ENCODE measurements around the gene PCDHGA8. TPM values are rescaled to one million over a fixed set of nuclear protein-coding genes. Genes with fewer than 3 reads are reported as not detected.
"Not testable (repeated sequence)": the region's sequence is repeated elsewhere in the genome, so short reads cannot be mapped to it uniquely, and the experiment has no call there.

Gene PCDHGA8
- total RNA-seq, 1 experiment from 2014 or later = 0.18 TPM

GRCh38 chr5:141412854-141413539 lies 20.6 kb downstream of the PCDHGA8 start, which contains the start of gene PCDHGA10:
TSS of gene PCDHGA10 (plus strand) at chr5:141412987. CDS start at chr5:141413176, 189 bp downstream.
- ATAC-seq (peak; percentile 72), DNase-seq (ENCODE audit: low read depth, low spot score) (no peak)
- Histone ChIP-seq H3K4me3 (ENCODE audit: low read depth in 2 of 2, low read length in 2 of 2) (peak within 1 kb of the TSS in 1 of 2 experiments; percentile 7; a peak in 1 of 4 replicates), H3K27ac (ENCODE audit: low read length) (no peak within 1 kb of the TSS), H3K9me3 (ENCODE audit: control insufficient read depth, insufficient read depth, low read depth, low read length) (no peaks in the 10 kb centered on the region), H3K27me3 (ENCODE audit: control insufficient read depth, insufficient read depth, low read length) (no peaks in the 10 kb centered on the region), H3K4me1 (ENCODE audit: control insufficient read depth, insufficient read depth, low read length) (no peaks in the 10 kb centered on the region), H3K36me3 (ENCODE audit: control insufficient read depth, insufficient read depth, low read length) (no peaks in the 10 kb centered on the region)
- ChIA-PET CTCF (interaction anchor here (0.5 to 2.2 kb wide), 17 partner anchors 17 to 244 kb away, joined by 3 to 11 read pairs (median 4); partner anchors contain the start of genes PCDHB11, PCDHB14, PCDHGA1 and PCDHGA12), POLR2A (no interaction called here)
- in situ Hi-C loops (cut with HindIII; ENCODE audit: low pct_unique_long_range_greater_than_20kb, low sequenced_read_pairs) (no loop called here), intact Hi-C loops (cut with micrococcal nuclease; ENCODE audit: unreplicated experiment) (loop anchor here (2.0 to 10.0 kb wide), 3 partner anchors 48 to 191 kb away; partner anchors contain the start of genes PCDHB14 and PCDHGA5)
- BruUV-seq (replicated peaks) = no TSS peak
- TF ChIP-seq POLR2AphosphoS5 (IDR thresholded peaks at IDR 0.05; ENCODE audit: low read depth, low read length) (no peak), TCF7L2 (IDR thresholded peaks at IDR 0.05; ENCODE audit: low read depth, low read length) (no peak), CTCF (IDR thresholded peaks at IDR 0.05) (peak; percentile 87), SIN3A (IDR thresholded peaks at IDR 0.05; ENCODE audit: borderline replicate concordance, insufficient read depth, low read depth, low read length) (no peak)
- TF ChIP-seq, protein P1, sequence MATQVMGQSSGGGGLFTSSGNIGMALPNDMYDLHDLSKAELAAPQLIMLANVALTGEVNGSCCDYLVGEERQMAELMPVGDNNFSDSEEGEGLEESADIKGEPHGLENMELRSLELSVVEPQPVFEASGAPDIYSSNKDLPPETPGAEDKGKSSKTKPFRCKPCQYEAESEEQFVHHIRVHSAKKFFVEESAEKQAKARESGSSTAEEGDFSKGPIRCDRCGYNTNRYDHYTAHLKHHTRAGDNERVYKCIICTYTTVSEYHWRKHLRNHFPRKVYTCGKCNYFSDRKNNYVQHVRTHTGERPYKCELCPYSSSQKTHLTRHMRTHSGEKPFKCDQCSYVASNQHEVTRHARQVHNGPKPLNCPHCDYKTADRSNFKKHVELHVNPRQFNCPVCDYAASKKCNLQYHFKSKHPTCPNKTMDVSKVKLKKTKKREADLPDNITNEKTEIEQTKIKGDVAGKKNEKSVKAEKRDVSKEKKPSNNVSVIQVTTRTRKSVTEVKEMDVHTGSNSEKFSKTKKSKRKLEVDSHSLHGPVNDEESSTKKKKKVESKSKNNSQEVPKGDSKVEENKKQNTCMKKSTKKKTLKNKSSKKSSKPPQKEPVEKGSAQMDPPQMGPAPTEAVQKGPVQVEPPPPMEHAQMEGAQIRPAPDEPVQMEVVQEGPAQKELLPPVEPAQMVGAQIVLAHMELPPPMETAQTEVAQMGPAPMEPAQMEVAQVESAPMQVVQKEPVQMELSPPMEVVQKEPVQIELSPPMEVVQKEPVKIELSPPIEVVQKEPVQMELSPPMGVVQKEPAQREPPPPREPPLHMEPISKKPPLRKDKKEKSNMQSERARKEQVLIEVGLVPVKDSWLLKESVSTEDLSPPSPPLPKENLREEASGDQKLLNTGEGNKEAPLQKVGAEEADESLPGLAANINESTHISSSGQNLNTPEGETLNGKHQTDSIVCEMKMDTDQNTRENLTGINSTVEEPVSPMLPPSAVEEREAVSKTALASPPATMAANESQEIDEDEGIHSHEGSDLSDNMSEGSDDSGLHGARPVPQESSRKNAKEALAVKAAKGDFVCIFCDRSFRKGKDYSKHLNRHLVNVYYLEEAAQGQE (IDR thresholded peaks at IDR 0.05; ENCODE audit: insufficient read depth in 1 of 2, low read depth in 2 of 2, low read length in 1 of 2) = no peak

- no peak for ATAC-seq
- in situ Hi-C loops (cut with HindIII; ENCODE audit: low pct_unique_long_range_greater_than_20kb, low sequenced_read_pairs) (no loop called here), intact Hi-C loops (cut with micrococcal nuclease; ENCODE audit: unreplicated experiment) (loop anchor here (2.0 to 10.0 kb wide), 3 partner anchors 49 to 191 kb away; partner anchors contain the start of genes PCDHB14 and PCDHGA5)
- H3K27me3 ChIP-seq (ENCODE audit: control insufficient read depth, insufficient read depth, low read length) = no peaks in the 10 kb centered on the region
- no peak overlapping the region for H3K4me3 ChIP-seq (ENCODE audit: low read depth in 2 of 2, low read length in 2 of 2)
- H3K4me1 ChIP-seq (ENCODE audit: control insufficient read depth, insufficient read depth, low read length) = no peaks in the 10 kb centered on the region; the same call in 1 of the 2 replicates
- POLR2A ChIA-PET = no interaction called here
- H3K27ac ChIP-seq (ENCODE audit: low read length) = no peak overlapping the region
- no TSS peak for BruUV-seq (replicated peaks)
- TF ChIP-seq, protein P1 (IDR thresholded peaks at IDR 0.05; ENCODE audit: insufficient read depth in 1 of 2, low read depth in 2 of 2, low read length in 1 of 2) = no peak
- TF ChIP-seq SIN3A (IDR thresholded peaks at IDR 0.05; ENCODE audit: borderline replicate concordance, insufficient read depth, low read depth, low read length) = no peak
- no peak for TF ChIP-seq POLR2AphosphoS5 (IDR thresholded peaks at IDR 0.05; ENCODE audit: low read depth, low read length)
- no peak for TF ChIP-seq CTCF (IDR thresholded peaks at IDR 0.05)
- TF ChIP-seq TCF7L2 (IDR thresholded peaks at IDR 0.05; ENCODE audit: low read depth, low read length) = no peak
- H3K36me3 ChIP-seq (ENCODE audit: control insufficient read depth, insufficient read depth, low read length) = no peaks in the 10 kb centered on the region
- CTCF ChIA-PET = interaction anchor here (0.6 to 2.2 kb wide), 10 partner anchors 11 to 244 kb away, joined by 3 to 11 read pairs (median 4); partner anchors contain the start of genes PCDHB14, PCDHGA1, PCDHGA9 and PCDHGB2
- no peak for DNase-seq (ENCODE audit: low read depth, low spot score)
- no peaks in the 10 kb centered on the region for H3K9me3 ChIP-seq (ENCODE audit: control insufficient read depth, insufficient read depth, low read depth, low read length)
Measured at GRCh38 chr5:141413540-141414069, 21.2 kb downstream of the PCDHGA8 start.

DNA sequence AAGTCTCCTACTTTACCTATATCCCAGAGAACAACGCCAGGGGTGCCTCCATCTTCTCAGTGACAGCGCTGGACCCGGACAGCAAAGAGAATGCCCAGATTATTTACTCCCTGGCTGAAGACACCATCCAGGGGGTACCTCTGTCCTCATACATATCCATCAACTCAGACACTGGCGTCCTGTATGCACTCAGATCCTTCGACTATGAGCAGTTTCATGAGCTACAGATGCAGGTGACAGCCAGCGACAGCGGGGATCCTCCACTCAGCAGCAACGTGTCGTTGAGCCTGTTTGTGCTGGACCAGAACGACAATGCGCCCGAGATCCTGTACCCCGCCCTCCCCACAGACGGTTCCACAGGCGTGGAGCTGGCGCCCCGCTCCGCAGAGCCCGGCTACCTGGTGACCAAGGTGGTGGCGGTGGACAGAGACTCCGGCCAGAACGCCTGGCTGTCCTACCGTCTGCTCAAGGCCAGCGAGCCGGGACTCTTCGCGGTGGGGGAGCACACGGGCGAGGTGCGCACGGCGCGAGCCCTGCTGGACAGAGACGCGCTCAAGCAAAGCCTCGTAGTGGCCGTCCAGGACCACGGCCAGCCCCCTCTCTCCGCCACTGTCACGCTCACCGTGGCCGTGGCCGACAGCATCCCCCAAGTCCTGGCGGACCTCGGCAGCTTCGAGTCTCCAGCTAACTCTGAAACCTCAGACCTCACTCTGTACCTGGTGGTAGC lies 22.3 kb downstream of the PCDHGA8 start:
- H3K27ac ChIP-seq (ENCODE audit: low read length); H3K4me3 ChIP-seq (ENCODE audit: low read depth in 2 of 2, low read length in 2 of 2); BruUV-seq (replicated peaks); in situ Hi-C loops (cut with HindIII; ENCODE audit: low pct_unique_long_range_greater_than_20kb, low sequenced_read_pairs); H3K36me3 ChIP-seq (ENCODE audit: control insufficient read depth, insufficient read depth, low read length); H3K4me1 ChIP-seq (ENCODE audit: control insufficient read depth, insufficient read depth, low read length); POLR2A ChIA-PET; ATAC-seq; H3K27me3 ChIP-seq (ENCODE audit: control insufficient read depth, insufficient read depth, low read length); DNase-seq (ENCODE audit: low read depth, low spot score); H3K9me3 ChIP-seq (ENCODE audit: control insufficient read depth, insufficient read depth, low read depth, low read length): not testable (repeated sequence)
- CTCF ChIA-PET = interaction anchor here (0.7 to 2.2 kb wide), 2 partner anchors 69 to 191 kb away, joined by 11 to 13 read pairs; partner anchors contain the start of gene PCDHB14
- intact Hi-C loops (cut with micrococcal nuclease; ENCODE audit: unreplicated experiment) = loop anchor here (5.0 to 10.0 kb wide), 2 partner anchors 50 to 192 kb away; partner anchors contain the start of genes PCDHB14 and PCDHGA5

Measured in Panc1 (cell line).